Natural killer cell (primary cell): ENCODE results near the gene GMCL1. TPM values are rescaled to one million over a fixed set of nuclear protein-coding genes. Genes with fewer than 3 reads are reported as not detected.

Source experiments
- ATAC-seq, 3 donors: fragments of 150-1000 bp in 2 of 3; fragments of 200-7000 bp in 1 of 3; cut with Tn5 transposase; 1 replicate in 1 of 3; 2 replicates in 2 of 3; pipeline ENCODE4 v1.10.0; 2021; ENCODE audit warnings: mild to moderate bottlenecking in 2 of 3, moderate library complexity in 2 of 3
- DNase-seq, 2 donors: peaks; one replicate each; pipeline versions ENCODE4 v3.0.0 to v3.0.0-alpha.2; 2013 to 2021; ENCODE audit warnings: mixed read lengths in 1 of 2
- H3K27ac ChIP-seq: one replicate; pipeline ENCODE4 v1.5.1; 2013; ENCODE audit warnings: mild to moderate bottlenecking, low read length
- H3K27me3 ChIP-seq: one replicate; pipeline ENCODE4 v1.6.1; 2013; ENCODE audit warnings: low read length; ENCODE audit not compliant: control insufficient read depth, insufficient read depth
- H3K36me3 ChIP-seq: one replicate; pipeline ENCODE4 v1.6.1; 2013; ENCODE audit warnings: low read length; ENCODE audit not compliant: control insufficient read depth, insufficient read depth
- H3K4me1 ChIP-seq: one replicate; pipeline ENCODE4 v1.6.1; 2013; ENCODE audit warnings: low read length; ENCODE audit not compliant: control insufficient read depth, insufficient read depth
- H3K4me3 ChIP-seq: one replicate; pipeline ENCODE4 v1.5.1; 2013; ENCODE audit warnings: low read length
- H3K9me3 ChIP-seq: one replicate; pipeline ENCODE4 v1.6.1; 2013; ENCODE audit warnings: low read length; ENCODE audit not compliant: control insufficient read depth, insufficient read depth
- H3K27ac Mint-ChIP-seq, 2 donors: one replicate each; pipeline ENCODE4 v1.8.0; 2022; ENCODE audit warnings: mild to moderate bottlenecking in 2 of 2, mixed read lengths in 2 of 2, moderate library complexity in 1 of 2
- H3K27me3 Mint-ChIP-seq, 2 donors: one replicate each; pipeline ENCODE4 v1.8.0; 2022; ENCODE audit warnings: low read depth in 2 of 2, mixed read lengths in 2 of 2
- H3K36me3 Mint-ChIP-seq: one replicate; pipeline ENCODE4 v1.8.0; 2022; ENCODE audit warnings: mixed read lengths
- H3K4me1 Mint-ChIP-seq, 2 donors: one replicate each; pipeline ENCODE4 v1.8.0; 2022; ENCODE audit warnings: mixed read lengths in 2 of 2
- H3K4me3 Mint-ChIP-seq: one replicate; pipeline ENCODE4 v1.8.0; 2022; ENCODE audit warnings: mild to moderate bottlenecking, moderate library complexity, mixed read lengths
- H3K9me3 Mint-ChIP-seq, 2 donors: one replicate each; pipeline ENCODE4 v1.8.0; 2022; ENCODE audit warnings: mixed read lengths in 2 of 2
- WGBS: methylation state at CpG from one replicate; pipeline ENCODE4 v1.1.7; 2013; ENCODE audit warnings: missing lambda C conversion rate; ENCODE audit not compliant: insufficient coverage; 5-methylcytosine and 5-hydroxymethylcytosine counted together
- intact Hi-C: fragments of 100-400 bp; cut with micrococcal nuclease; formaldehyde crosslinking; loops from one replicate; pipeline ENCODE4 v1.14.2; 2022
- total RNA-seq, 4 donors: library from RNA; stranded (reverse); fragments of 120-200 nt in 1 of 4; gene quantifications; one replicate each; pipeline versions ENCODE4 v1.2.3 to v1.2.4, GENCODE V29; 2013 to 2022
- TF ChIP-seq, protein P1 (sequence below): fragments of 200-600 bp; IDR thresholded peaks from one replicate; pipeline ENCODE4 v1.8.0; 2022; ENCODE audit warnings: antibody characterized with exemption

The GMCL1 gene, protein sequence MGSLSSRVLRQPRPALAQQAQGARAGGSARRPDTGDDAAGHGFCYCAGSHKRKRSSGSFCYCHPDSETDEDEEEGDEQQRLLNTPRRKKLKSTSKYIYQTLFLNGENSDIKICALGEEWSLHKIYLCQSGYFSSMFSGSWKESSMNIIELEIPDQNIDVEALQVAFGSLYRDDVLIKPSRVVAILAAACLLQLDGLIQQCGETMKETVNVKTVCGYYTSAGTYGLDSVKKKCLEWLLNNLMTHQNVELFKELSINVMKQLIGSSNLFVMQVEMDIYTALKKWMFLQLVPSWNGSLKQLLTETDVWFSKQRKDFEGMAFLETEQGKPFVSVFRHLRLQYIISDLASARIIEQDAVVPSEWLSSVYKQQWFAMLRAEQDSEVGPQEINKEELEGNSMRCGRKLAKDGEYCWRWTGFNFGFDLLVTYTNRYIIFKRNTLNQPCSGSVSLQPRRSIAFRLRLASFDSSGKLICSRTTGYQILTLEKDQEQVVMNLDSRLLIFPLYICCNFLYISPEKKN
- total RNA-seq = 10 to 100 TPM; 34.6 to 49.4 (median 35.9) TPM
- 30.0 TPM for total RNA-seq (2013)

DNA sequence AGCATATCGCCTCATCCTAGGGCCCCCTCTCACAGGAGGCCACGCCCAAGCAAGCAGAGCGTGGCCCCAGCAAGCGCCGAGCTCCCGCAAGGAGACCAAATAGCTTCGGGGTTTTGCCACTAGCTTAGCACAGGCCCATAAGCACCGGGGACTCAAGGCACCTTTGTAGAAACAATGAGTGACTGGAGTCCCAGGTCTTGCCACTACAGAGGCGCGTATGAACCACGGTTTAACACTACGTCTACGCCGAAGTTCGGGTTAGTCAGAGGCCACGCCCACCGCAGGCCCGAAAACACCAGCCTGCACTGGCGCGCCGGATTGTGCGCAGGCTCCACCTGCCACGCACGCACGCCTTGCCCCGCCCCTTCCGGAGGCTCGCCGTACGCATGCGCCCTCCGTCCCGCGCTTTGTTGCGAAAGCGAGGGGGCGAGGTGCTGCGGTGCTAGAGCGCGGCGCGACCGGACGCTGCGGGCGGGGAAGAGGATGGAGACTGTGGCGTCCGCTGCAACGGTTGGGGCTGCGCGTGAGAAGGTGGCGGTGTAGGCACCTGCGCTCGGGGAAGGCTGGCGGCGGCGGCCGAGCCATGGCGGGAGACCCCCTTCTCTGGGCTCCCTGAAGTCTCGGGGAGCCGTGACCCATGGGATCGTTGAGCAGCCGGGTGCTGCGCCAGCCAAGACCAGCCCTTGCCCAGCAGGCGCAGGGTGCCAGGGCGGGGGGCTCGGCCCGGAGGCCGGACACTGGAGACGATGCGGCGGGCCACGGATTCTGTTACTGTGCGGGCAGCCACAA is at the start of gene GMCL1:
Gene GMCL1 (plus strand): TSS at position 405 of the 789 bp plus-strand sequence. CDS start 233 bp downstream, at position 638.
- intact Hi-C loops = loop anchor here (1.0 to 10.0 kb wide), 6 partner anchors 54 to 395 kb away; partner anchors contain the start of genes AAK1, NFU1 and PCBP1
- WGBS = 0% methylated on average over 74 of the region's 74 CpGs
- Histone ChIP-seq H3K27me3 (no peaks in the 10 kb centered on the region), H3K36me3 (no peaks in the 10 kb centered on the region), H3K4me1 (peaks cover 27% of the 10 kb centered on the region), H3K4me3 (peak within 1 kb of the TSS; percentile 73), H3K9me3 (no peaks in the 10 kb centered on the region), H3K27ac (peak within 1 kb of the TSS; percentile 84)
- Mint-ChIP-seq H3K36me3 (no peaks in the 10 kb centered on the region), H3K9me3 (no peaks in the 10 kb centered on the region), H3K27me3 (no peaks in the 10 kb centered on the region), H3K4me3 (peak within 1 kb of the TSS; percentile 99), H3K4me1 (peaks cover 39 to 48% of the 10 kb centered on the region in 2 donors), H3K27ac (peak within 1 kb of the TSS; percentile 81 to 99)
- TF ChIP-seq, protein P1, sequence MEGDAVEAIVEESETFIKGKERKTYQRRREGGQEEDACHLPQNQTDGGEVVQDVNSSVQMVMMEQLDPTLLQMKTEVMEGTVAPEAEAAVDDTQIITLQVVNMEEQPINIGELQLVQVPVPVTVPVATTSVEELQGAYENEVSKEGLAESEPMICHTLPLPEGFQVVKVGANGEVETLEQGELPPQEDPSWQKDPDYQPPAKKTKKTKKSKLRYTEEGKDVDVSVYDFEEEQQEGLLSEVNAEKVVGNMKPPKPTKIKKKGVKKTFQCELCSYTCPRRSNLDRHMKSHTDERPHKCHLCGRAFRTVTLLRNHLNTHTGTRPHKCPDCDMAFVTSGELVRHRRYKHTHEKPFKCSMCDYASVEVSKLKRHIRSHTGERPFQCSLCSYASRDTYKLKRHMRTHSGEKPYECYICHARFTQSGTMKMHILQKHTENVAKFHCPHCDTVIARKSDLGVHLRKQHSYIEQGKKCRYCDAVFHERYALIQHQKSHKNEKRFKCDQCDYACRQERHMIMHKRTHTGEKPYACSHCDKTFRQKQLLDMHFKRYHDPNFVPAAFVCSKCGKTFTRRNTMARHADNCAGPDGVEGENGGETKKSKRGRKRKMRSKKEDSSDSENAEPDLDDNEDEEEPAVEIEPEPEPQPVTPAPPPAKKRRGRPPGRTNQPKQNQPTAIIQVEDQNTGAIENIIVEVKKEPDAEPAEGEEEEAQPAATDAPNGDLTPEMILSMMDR = no peak
- ATAC-seq = peak; percentile 92 to 98 (median 92)
- peak; percentile 99 to 100 for DNase-seq

DNA sequence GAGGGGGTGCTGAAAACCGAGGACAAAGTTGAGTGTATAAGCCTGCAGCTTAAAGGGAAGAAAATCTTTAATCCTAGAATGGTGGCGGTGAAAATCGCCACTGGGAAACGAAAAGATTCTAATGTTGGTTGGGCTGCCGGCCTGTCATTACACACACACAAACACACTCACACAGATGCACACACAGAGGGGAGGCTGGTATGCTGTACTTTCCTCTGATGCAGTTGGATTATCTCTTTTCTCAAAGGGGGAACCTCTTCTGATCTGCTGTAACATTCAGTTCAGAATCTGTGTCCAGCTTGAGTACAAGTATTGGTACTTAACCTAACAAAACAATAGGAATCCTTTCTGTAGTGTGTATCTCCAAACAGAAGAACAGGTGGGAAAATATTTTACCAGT is 48.5 kb upstream of the GMCL1 start:
- no peak for DNase-seq

DNA sequence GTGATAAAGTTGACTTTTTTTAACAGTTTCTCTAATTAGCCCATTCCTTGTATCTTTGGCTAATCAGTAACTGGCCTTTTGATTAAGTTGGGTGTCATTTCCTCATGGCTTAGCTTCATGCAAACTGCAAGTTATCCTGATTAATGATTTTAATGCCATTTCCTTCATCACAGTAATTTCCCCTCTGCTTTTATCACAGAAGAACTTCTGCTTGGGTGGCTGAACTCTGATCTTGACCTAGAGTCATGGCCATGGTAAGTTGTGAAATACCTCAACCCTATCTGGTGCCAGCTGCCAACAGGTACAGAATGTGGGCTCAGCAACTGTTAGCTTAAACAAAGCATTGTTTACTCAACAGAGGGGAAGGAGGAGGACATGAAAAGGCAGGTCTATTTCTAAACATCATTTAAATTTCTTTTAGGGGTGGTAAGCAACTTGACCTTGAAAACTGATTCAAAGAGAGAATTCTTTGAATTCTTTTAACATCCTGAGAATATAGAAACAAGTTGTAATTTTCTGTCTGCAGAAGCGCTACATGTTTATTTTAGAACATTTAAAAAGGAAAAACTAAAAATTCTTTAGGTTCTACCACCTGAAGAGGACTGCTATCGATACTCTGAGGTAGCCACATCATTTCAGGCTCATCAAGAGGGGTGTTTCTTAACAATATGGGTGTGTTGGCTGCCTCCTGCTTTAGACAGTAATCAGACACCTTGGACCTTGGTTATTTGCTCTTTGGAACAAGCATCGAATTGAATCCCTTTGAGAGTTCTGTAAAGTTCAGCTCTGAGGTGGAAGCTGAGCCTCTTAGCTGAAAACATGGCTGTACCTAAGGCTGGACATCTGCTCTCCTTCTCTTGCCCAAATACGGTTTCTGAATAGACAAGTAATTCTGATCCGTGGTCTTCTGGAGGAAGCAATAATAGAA is 47.9 kb upstream of the GMCL1 start:
- no peaks in the 10 kb centered on the region for H3K9me3 Mint-ChIP-seq
- H3K9me3 ChIP-seq = no peaks in the 10 kb centered on the region
- peaks cover under 1% of the 10 kb centered on the region for H3K4me1 ChIP-seq
- TF ChIP-seq, protein P1 = no peak
- H3K4me3 Mint-ChIP-seq = no peak overlapping the region
- H3K36me3 Mint-ChIP-seq = no peaks in the 10 kb centered on the region
- H3K27ac ChIP-seq = no peak overlapping the region
- H3K4me3 ChIP-seq = no peak overlapping the region
- 84% methylated on average over 2 of the region's 5 CpGs for WGBS
- no peaks in the 10 kb centered on the region for H3K27me3 ChIP-seq
- ATAC-seq (peak in 1 of 3 donors; percentile 68), DNase-seq (no peak)
- peaks cover 20 to 23% of the 10 kb centered on the region in 2 donors for H3K4me1 Mint-ChIP-seq
- no peak overlapping the region for H3K27ac Mint-ChIP-seq
- peaks cover 2% of the 10 kb centered on the region for H3K36me3 ChIP-seq
- H3K27me3 Mint-ChIP-seq = no peaks in the 10 kb centered on the region
- intact Hi-C loops = no loop called here

More for the DNA sequence above, 48.5 kb upstream of the GMCL1 start:
- Mint-ChIP-seq H3K4me1 (peaks cover 23 to 25% of the 10 kb centered on the region in 2 donors), H3K27me3 (no peaks in the 10 kb centered on the region), H3K36me3 (no peaks in the 10 kb centered on the region), H3K4me3 (no peak overlapping the region), H3K27ac (no peak overlapping the region), H3K9me3 (no peaks in the 10 kb centered on the region)
- whole genome bisulfite sequencing = 89% methylated on average over 1 of the region's 5 CpGs
- Histone ChIP-seq H3K36me3 (peaks cover 2% of the 10 kb centered on the region), H3K4me3 (no peak overlapping the region), H3K27me3 (no peaks in the 10 kb centered on the region), H3K27ac (no peak overlapping the region), H3K9me3 (peaks cover 5% of the 10 kb centered on the region), H3K4me1 (peaks cover 7% of the 10 kb centered on the region)
- TF ChIP-seq, protein P1 = no peak
- no peak for ATAC-seq
- intact Hi-C loops = no loop called here
